Parathyroid adenoma (tissue), 2 donors: ENCODE data around the gene ZSCAN29.
A peak's percentile ranks its signal among the peaks of the same experiment; 100 is the strongest.

Experiments
- H2AFZ ChIP-seq: fragments of 300-600 bp; sonication (generic); one replicate; pipeline ENCODE4 v1.7.0; 2017; ENCODE audit warnings: antibody characterized with exemption, mild to moderate bottlenecking
- H3K27ac ChIP-seq: fragments of 300-600 bp; sonication (generic); one replicate; pipeline ENCODE4 v1.7.0; 2017
- H3K27me3 ChIP-seq: fragments of 300-600 bp; sonication (generic); one replicate; pipeline ENCODE4 v1.7.0; 2017; ENCODE audit warnings: low read length; ENCODE audit not compliant: control insufficient read depth, insufficient read depth
- H3K36me3 ChIP-seq: fragments of 300-600 bp; sonication (generic); one replicate; pipeline ENCODE4 v1.7.0; 2017; ENCODE audit warnings: low read length; ENCODE audit not compliant: control insufficient read depth, insufficient read depth
- H3K4me1 ChIP-seq: fragments of 300-600 bp; sonication (generic); one replicate; pipeline ENCODE4 v1.7.0; 2017; ENCODE audit warnings: control low read depth
- H3K4me2 ChIP-seq: fragments of 300-600 bp; sonication (generic); one replicate; pipeline ENCODE4 v1.7.0; 2017; ENCODE audit warnings: low read length
- H3K4me3 ChIP-seq: fragments of 300-600 bp; sonication (generic); one replicate; pipeline ENCODE4 v1.7.0; 2017; ENCODE audit warnings: low read depth, low read length
- H3K79me2 ChIP-seq: fragments of 300-600 bp; sonication (generic); one replicate; pipeline ENCODE4 v1.7.0; 2017; ENCODE audit warnings: control low read depth
- H3K9ac ChIP-seq: fragments of 300-600 bp; sonication (generic); one replicate; pipeline ENCODE4 v1.7.0; 2017; ENCODE audit warnings: mild to moderate bottlenecking
- H3K9me3 ChIP-seq: fragments of 300-600 bp; sonication (generic); one replicate; pipeline ENCODE4 v1.7.0; 2017; ENCODE audit warnings: low read length; ENCODE audit not compliant: control insufficient read depth
- CTCF ChIP-seq: fragments of 300-600 bp; sonication (generic); IDR thresholded peaks from one replicate; pipeline ENCODE4 v1.7.0; 2017; ENCODE audit warnings: antibody characterized with exemption, mild to moderate bottlenecking
- donor health status: primary hyperparathyroidism.

Gene ZSCAN29

GRCh38 chr15:43410572-43411214 is 39.9 kb upstream of the ZSCAN29 start:
- no peak overlapping the region for H3K9ac ChIP-seq
- H3K27me3 ChIP-seq = no peaks in the 10 kb centered on the region
- H3K79me2 ChIP-seq = no peaks in the 10 kb centered on the region
- no peaks in the 10 kb centered on the region for H3K4me1 ChIP-seq
- no peak for TF ChIP-seq CTCF
- no peak overlapping the region for H2AFZ ChIP-seq
- H3K27ac ChIP-seq = no peak overlapping the region
- H3K36me3 ChIP-seq = no peaks in the 10 kb centered on the region
- H3K9me3 ChIP-seq = no peaks in the 10 kb centered on the region
- no peak overlapping the region for H3K4me3 ChIP-seq
- no peak overlapping the region for H3K4me2 ChIP-seq

- H3K27me3 ChIP-seq = no peaks in the 10 kb centered on the region
- TF ChIP-seq CTCF = no peak
- no peaks in the 10 kb centered on the region for H3K9me3 ChIP-seq
- no peak overlapping the region for H3K4me3 ChIP-seq
- no peak overlapping the region for H3K27ac ChIP-seq
- no peak overlapping the region for H3K4me2 ChIP-seq
- H3K36me3 ChIP-seq = peaks cover 2% of the 10 kb centered on the region
- H3K9ac ChIP-seq = no peak overlapping the region
- H3K79me2 ChIP-seq = no peaks in the 10 kb centered on the region
- H3K4me1 ChIP-seq = no peaks in the 10 kb centered on the region
- H2AFZ ChIP-seq = no peak overlapping the region
Measured at GRCh38 chr15:43408789-43409188, 37.9 kb upstream of the ZSCAN29 start.

GRCh38 chr15:43406808-43407207 is 36.0 kb upstream of the ZSCAN29 start:
- H3K79me2 ChIP-seq = no peaks in the 10 kb centered on the region
- no peaks in the 10 kb centered on the region for H3K9me3 ChIP-seq
- TF ChIP-seq CTCF = no peak
- H3K4me2 ChIP-seq = no peak overlapping the region
- H3K27me3 ChIP-seq = no peaks in the 10 kb centered on the region
- H3K27ac ChIP-seq = no peak overlapping the region
- no peak overlapping the region for H3K4me3 ChIP-seq
- no peak overlapping the region for H2AFZ ChIP-seq
- H3K4me1 ChIP-seq = no peaks in the 10 kb centered on the region
- no peak overlapping the region for H3K9ac ChIP-seq
- peaks cover 2% of the 10 kb centered on the region for H3K36me3 ChIP-seq

- no peaks in the 10 kb centered on the region for H3K27me3 ChIP-seq
- no peak overlapping the region for H3K9ac ChIP-seq
- H3K4me3 ChIP-seq = no peak overlapping the region
- TF ChIP-seq CTCF = no peak
- no peak overlapping the region for H3K4me2 ChIP-seq
- H3K36me3 ChIP-seq = peaks cover 2% of the 10 kb centered on the region
- no peaks in the 10 kb centered on the region for H3K9me3 ChIP-seq
- H2AFZ ChIP-seq = no peak overlapping the region
- no peaks in the 10 kb centered on the region for H3K4me1 ChIP-seq
- no peak overlapping the region for H3K27ac ChIP-seq
- H3K79me2 ChIP-seq = no peaks in the 10 kb centered on the region
Measured at GRCh38 chr15:43406189-43406588, 35.3 kb upstream of the ZSCAN29 start.

- Histone ChIP-seq H3K9ac (no peak overlapping the region), H3K9me3 (no peaks in the 10 kb centered on the region), H3K4me2 (no peak overlapping the region), H3K4me3 (no peak overlapping the region), H2AFZ (no peak overlapping the region), H3K27me3 (no peaks in the 10 kb centered on the region), H3K4me1 (no peaks in the 10 kb centered on the region), H3K79me2 (no peaks in the 10 kb centered on the region), H3K36me3 (peaks cover 2% of the 10 kb centered on the region), H3K27ac (peak overlapping the region; percentile 24)
- no peak for TF ChIP-seq CTCF
Measured at GRCh38 chr15:43404130-43404529, 33.3 kb upstream of the ZSCAN29 start.
